Dermis microvascular lymphatic vessel endothelial cell (primary cell): ENCODE data around the gene APLN. TPM values are rescaled to one million over a fixed set of nuclear protein-coding genes. Genes with fewer than 3 reads are reported as not detected.

Experiments
- DNase-seq, 2 donors: peaks; one replicate each; pipeline versions ENCODE4 v3.0.0 to v3.0.0-alpha.2; 2010; ENCODE audit warnings: low read depth in 2 of 2
- total RNA-seq: library from RNA; depleted of rRNA; stranded (reverse); fragments of >200 nt; gene quantifications from 2 replicates; pipeline ENCODE4 v1.2.1, GENCODE V29; 2014

APLN gene
- 13.9 and 19.3 TPM in 2 replicates for total RNA-seq

GRCh38 chrX:129654652-129655546 lies at the start of gene APLN:
APLN (minus strand) TSS chrX:129654956; CDS start chrX:129654630, 326 bp downstream.
- peak in 1 of 2 donors; percentile 57 for DNase-seq

- DNase-seq = no peak
Measured at GRCh38 chrX:129704491-129704890, 49.7 kb upstream of the APLN start.

- DNase-seq = no peak
Measured at GRCh38 chrX:129701624-129702069, 46.9 kb upstream of the APLN start.

GRCh38 chrX:129700536-129700935 lies 45.8 kb upstream of the APLN start:
- DNase-seq = no peak

GRCh38 chrX:129698150-129698549 lies 43.4 kb upstream of the APLN start:
- no peak for DNase-seq

GRCh38 chrX:129697204-129697829 lies 42.6 kb upstream of the APLN start:
- no peak for DNase-seq

GRCh38 chrX:129696463-129697155 lies 41.9 kb upstream of the APLN start:
- no peak for DNase-seq

- no peak for DNase-seq
Measured at GRCh38 chrX:129695937-129696336, 41.2 kb upstream of the APLN start.

GRCh38 chrX:129695535-129695934 lies 40.8 kb upstream of the APLN start:
- DNase-seq = no peak

GRCh38 chrX:129694805-129695204 lies 40.0 kb upstream of the APLN start:
- DNase-seq = no peak

- DNase-seq = no peak
Measured at GRCh38 chrX:129693354-129693753, 38.6 kb upstream of the APLN start.

GRCh38 chrX:129690435-129690834 lies 35.7 kb upstream of the APLN start:
- DNase-seq = no peak

GRCh38 chrX:129689796-129690195 lies 35.0 kb upstream of the APLN start:
- DNase-seq = no peak

- DNase-seq = no peak
Measured at GRCh38 chrX:129688097-129688496, 33.3 kb upstream of the APLN start.

GRCh38 chrX:129686422-129686948 lies 31.7 kb upstream of the APLN start:
- DNase-seq = no peak

GRCh38 chrX:129682979-129683378 lies 28.2 kb upstream of the APLN start:
- no peak for DNase-seq

- no peak for DNase-seq
Measured at GRCh38 chrX:129679901-129680300, 25.1 kb upstream of the APLN start.

- DNase-seq = no peak
Measured at GRCh38 chrX:129678614-129679195, 23.9 kb upstream of the APLN start.

GRCh38 chrX:129667412-129667811 lies 12.7 kb upstream of the APLN start:
- no peak for DNase-seq

- DNase-seq = peak; percentile 4 to 77
Measured at GRCh38 chrX:129665916-129666644, 11.3 kb upstream of the APLN start.

GRCh38 chrX:129663171-129663570 lies 8.4 kb upstream of the APLN start:
- peak in 1 of 2 donors; percentile 36 for DNase-seq
